HG03066 (cell line): Measurements from ENCODE around the gene NUP93.

ENCODE experiments used
- ATAC-seq: cut with Tn5 transposase; IDR thresholded peaks from one replicate; pipeline ENCODE4 v1.9.1; 2021; ENCODE audit warnings: low read depth; ENCODE audit not compliant: unreplicated experiment

The NUP93 gene

GRCh38 chr16:56729735-56730662, at the start of gene NUP93:
Gene NUP93, plus strand, starts transcription at chr16:56730129. Its CDS starts 18,119 bp downstream, at chr16:56748248.
- peak; percentile 81 for ATAC-seq

GRCh38 chr16:56681939-56682702, 47.8 kb upstream of the NUP93 start, which contains the start of gene MT1X:
Gene MT1X, plus strand, starts transcription at chr16:56682470. Its CDS starts 71 bp downstream, at chr16:56682541.
- peak; percentile 98 for ATAC-seq

- peak; percentile 14 for ATAC-seq
These were observed 47.1 kb upstream of the NUP93 start for GRCh38 chr16:56682703-56683397.

- ATAC-seq = no peak
These were observed 46.3 kb upstream of the NUP93 start for GRCh38 chr16:56683424-56684172.

GRCh38 chr16:56684256-56684925, 45.5 kb upstream of the NUP93 start:
- ATAC-seq = no peak

DNA sequence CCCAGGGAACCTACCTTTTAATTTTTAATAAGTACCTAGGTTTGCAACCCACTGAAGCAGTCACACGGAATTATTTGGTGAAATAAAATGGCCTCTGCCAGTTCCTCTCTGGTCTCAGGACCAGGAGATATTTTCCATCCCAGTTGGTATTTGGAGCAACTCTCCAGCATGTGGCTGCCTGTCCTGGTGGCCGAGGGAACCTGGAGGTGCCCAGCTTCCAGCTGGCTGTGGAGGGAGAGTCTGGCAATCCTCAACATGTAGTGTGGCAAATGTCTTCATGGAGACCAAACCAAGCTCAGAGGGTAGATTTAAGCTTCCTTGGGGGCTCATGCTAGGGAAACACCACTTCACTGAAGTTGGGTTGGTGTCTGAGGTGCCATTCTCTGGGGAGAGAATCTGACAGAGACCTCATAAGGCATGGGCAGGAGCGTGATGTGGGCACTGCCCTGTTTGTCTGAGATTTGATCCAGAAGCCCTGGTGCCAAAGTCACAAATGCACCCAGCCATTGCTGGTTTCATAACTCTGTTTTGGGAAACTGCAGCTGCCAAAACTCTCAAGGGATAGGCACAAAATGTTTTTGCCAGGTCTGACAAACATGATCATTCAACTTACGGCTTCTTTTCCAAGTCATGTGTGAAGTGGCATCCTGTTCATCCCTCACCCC, 44.9 kb upstream of the NUP93 start:
- ATAC-seq = no peak

DNA sequence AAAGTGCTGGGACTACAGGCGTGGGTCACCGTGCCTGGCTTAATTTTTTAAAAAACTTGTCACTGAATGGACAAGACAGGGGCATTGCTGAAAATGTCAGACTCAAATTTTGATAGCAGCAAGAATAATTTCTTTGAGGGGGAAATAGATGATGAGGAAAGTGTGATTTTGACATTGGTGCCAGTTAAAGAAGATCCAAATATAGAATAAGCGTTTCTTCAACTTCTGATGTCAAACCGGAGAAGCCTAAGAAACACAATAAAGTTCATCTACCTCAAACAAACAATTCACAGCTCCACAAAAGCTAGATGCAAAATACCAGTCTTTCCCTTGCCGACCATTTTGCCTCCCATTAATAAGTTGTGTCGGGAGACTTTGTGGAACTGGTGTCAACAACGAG, 43.2 kb upstream of the NUP93 start:
- no peak for ATAC-seq

DNA sequence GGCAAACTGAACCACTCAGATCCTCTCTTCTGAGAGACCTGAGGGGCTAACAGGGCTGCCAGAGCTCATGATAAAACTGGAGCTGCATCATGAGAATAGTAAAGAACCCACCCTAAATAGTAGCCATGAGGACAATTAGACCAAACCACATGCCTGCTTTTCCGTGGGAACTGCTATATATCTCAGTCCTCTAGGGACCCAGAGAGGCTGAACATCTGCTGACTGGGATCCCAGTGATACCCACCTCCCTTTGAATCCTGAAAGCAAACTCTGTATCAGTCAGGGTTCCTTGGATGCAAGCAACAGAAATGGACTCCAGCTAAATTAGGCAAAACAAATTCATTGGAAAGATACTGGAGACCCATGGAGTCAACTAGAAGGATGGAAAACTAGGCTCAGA, 41.2 kb upstream of the NUP93 start:
- no peak for ATAC-seq

GRCh38 chr16:56689171-56689570, 40.8 kb upstream of the NUP93 start:
- ATAC-seq = no peak

GRCh38 chr16:56690420-56691122, 39.4 kb upstream of the NUP93 start:
- ATAC-seq = no peak

GRCh38 chr16:56691885-56692284, 38.0 kb upstream of the NUP93 start:
- no peak for ATAC-seq

GRCh38 chr16:56695246-56695645, 34.7 kb upstream of the NUP93 start:
- ATAC-seq = no peak

GRCh38 chr16:56697456-56698155, 32.3 kb upstream of the NUP93 start:
- no peak for ATAC-seq

DNA sequence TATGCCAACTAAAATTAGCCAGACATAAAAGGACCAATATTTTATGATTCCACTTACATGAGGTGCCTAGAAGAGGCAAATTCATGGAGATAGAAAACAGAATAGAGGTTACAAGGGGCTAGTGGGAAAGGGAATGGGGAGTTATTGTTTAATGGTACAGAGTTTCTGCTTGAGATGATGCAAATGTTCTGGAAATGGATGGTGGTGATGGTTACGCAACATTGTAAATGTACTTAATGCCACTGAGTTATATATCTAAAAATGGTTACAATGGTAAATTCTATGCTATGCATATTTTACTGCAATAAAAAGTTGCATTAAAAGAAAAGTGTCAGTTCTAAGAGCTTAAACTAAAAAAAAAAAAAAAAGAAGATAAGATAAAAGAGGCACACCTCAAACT, 29.7 kb upstream of the NUP93 start:
- no peak for ATAC-seq

DNA sequence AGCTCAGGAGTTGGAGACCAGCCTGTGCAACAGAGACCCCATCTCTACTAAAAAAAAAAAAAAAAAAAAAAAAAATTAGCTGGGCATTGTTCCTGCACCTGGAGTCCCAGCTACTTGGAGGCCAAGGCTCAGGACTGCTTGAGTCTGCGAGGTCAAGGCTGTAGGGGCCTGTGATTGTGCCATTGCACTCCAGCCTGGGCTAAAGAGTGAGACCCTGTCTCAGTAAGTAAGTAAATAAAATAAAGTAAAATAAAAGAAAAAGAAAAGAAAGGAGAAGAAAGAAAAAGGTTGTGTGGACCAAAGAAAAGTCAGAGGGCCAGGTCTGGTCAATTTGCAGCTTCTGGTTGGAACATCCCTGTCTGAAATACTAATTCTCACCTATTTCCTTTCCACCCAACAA, 29.3 kb upstream of the NUP93 start:
- ATAC-seq = no peak

DNA sequence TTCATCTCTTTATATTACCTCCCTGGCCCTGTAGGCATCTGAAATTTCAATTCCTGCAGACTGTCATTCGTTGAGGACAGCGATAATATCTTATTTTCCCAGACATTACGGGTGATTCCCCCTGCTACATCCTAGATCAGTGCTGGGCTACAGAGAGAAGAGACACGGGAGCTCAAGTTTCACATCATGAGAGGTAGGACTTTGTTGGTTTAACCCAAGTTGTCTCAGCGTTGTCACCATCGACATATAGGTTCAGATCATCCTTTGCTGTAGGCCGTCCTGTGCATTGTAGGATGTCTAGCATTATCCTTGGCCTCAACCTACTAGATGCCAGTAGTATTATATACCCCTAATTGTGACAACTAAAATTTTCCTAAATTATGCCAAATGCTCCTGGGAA, 28.4 kb upstream of the NUP93 start:
- ATAC-seq = no peak

DNA sequence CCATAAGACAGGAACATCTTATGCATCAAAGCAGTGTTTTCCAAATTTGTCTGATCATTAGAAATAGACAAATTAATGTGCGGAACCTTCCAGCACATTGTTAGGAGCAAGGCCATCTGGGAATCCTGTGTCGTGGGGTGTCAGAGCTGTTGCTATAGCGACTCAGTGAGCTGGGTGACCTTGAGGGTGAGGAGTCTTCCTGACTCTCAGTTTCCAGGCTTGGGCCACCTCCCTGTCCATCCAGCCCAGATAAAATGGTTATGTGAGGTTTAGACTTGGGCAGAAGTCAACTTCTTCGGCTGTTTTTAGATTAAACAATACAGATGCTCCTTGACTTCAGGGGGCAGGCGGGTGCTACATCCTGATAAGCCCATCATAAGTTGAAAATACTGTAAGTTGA, 27.1 kb upstream of the NUP93 start:
- no peak for ATAC-seq
